Stimulated activated CD8-positive, alpha-beta memory T cell treated with anti-CD3 and anti-CD28 coated beads, Interleukin-7, amount 100 ng/mL, for 1 hour (primary cell): Measurements from ENCODE around the gene WBP1.
"Not testable (repeated sequence)": the region's sequence is repeated elsewhere in the genome, so short reads cannot be mapped to it uniquely, and the experiment has no call there.

Experiments
- DNase-seq, 2 donors: peaks; one replicate each; pipeline ENCODE4 v3.0.0-alpha.2; 2020; ENCODE audit warnings: low read depth in 2 of 2

WBP1 gene

DNA sequence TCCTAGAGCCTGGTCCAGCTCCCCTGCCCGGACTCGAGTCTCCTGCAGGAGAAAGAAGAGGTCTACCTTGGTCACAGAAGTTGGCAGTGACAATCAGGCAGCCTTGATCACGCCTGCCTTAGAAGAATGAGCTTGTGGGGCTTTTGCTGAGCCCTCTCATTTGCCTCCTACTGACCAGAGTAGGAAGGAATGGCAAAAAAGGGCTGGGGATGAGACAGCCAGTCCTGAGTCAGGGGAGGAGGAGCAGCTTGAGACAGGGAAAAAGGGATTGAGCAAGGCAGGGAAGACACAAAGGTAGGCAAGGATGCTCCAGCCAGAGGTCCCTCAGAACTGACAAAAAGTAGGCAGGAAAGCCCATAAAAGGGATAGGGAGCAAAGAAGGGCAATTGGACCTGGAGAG, 30.7 kb upstream of the WBP1 start:
- no peak for DNase-seq

DNA sequence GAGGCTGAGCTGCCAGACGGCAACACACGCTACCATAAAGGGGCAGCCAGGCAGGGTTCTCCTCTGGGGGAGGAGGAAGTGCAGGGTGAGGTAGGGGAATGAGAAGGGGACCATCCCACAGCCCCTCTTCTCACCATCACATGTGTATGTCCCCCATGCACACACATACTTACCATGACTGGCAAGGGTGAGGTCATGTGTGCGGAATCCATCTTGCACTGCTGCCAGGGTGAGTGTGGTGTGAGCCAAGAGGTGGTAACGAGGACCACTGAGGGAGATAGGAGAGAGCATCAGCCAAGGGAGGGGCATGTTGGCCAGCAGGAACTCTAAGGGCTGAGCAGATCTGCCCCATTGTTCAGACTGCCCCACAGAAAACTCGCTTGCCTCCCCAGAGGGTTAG, 29.6 kb upstream of the WBP1 start:
- DNase-seq: no peak

DNA sequence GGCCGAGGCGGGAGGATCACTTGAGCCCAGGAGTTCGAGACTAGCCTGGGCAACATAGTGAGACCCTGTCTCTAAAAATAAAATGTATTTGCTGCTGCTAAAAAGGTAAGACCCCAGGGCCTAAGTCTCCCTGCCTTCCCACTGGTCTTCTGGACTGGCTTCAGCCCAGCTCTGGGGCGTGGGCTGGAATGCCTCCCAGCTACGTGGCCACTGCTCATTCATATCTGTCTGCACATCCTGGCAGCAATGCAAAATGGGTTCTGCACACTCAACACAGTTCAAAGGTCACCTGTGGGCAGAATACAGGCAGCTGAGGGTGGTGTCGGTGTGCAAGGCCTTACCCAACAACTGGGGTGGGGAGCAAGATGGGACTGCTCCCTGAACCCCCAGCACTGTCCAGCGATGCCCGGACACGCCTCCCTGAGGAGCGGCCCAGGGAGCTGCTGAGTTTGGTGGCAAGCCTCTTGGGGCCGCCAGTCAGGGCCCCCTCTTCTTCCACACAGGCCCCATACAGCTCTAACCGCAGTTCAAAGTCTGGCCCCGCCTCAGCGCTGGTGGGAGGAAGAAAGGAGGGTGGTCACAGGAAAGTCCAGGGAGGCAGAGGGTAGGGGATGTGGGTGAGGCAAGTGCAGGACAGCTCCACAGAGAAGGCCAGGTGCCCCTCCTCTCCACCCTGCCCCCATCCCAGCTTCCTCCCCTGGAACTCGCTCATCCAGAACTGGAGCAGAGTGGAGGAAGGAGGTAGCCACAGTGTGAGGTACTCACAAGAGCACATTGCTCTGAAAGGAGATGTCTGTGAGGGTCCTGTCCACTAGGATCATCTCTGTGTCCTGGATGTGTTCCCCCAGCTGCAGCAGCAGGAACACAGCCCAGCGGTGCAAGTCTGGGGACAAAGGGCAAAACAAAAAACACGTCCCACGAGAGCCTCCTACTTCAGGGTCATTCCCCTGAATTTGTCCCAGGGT, 28.5 kb upstream of the WBP1 start:
- no peak for DNase-seq

DNA sequence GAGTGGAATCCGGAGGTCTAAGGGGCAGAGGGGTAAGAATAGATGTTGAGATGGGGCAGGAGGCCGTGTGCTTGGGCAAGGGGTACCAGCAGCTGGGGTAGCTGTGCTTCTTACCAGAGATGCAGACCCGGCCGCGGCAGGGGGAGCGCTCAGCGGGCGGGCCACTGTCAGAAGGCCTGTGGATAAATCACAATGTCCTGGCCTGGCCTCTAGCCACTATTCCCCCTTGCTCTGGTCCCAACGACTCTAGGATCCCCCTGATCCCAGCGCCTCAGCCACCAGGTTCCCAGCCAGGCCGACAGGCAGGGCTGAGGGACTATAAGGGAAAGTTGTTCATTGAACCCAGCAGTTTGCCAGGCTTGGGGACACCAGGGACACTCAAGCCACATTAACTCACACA, 27.7 kb upstream of the WBP1 start:
- DNase-seq: no peak

DNA sequence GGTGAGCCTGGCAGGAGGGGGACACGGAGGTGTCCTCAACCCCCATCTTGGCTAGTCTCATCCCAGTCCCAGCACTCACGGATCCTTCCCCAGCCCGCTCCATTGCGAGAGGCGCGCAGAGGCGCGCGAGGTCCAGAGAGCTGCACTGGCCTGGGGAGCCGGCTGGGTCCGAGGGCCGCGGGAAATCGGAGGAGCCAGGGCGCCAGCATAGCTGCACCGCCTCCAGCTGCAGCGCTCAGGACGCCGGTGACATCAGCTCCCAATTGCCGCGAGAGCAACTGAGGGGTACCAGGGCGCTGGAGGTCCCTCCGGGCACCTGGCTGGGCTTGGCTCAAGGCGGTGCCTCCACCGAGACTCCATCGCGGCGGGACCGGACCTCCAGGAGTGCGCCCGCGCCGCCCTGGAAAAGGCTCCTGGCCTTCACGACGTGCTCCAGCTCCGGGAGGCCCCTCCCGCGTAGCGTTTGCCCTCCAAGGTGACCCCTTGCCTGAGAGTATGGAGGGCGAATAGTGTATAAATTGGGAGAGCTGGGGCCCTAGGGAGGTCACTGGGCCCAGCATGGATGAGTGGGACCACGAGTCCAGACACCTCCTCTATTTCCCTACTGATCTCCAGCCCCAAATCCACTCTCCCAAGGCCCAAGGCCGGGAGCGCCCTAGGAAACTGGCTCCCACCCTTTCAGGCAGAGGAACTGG, 22.0 kb upstream of the WBP1 start:
- DNase-seq: no peak

DNA sequence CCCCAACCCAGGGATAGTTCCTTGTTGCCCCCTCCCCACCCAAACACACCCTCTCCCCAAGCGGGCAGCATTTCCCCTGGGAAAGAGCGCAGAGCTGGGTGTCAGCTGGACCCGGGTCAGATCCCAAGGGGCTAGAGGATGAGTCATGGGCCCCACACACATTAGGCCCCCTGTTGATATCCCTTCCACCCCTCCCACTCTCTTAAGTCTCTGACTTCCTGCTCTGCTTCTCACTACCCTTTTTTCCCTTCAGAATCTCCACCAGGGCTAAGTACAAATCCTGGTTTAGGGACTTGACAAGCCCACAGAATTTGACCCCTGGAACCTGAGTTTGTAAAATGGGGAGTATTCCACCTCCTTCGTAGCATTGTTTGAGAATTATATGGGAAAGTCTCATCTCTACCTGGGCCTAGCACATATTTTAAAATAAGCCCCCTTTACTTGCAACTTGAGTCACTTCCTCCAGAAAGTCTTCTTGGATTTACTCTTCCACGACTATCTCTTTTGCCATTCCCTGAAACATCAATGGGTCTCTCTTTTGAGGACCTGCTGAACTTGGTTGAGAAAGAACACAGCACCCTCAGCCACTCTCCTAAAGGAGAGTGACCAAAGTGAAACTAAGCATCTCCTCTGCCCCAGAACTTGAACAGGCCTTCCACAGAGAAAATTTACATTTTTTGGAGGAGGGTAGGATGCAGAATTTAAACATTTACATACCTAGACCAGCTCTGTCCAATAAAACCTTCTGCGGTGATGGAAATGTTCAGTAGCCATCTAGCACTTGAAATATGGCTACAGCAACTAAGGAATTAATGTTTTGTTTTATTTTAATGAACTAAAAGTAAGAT, 21.2 kb upstream of the WBP1 start:
- no peak for DNase-seq

DNA sequence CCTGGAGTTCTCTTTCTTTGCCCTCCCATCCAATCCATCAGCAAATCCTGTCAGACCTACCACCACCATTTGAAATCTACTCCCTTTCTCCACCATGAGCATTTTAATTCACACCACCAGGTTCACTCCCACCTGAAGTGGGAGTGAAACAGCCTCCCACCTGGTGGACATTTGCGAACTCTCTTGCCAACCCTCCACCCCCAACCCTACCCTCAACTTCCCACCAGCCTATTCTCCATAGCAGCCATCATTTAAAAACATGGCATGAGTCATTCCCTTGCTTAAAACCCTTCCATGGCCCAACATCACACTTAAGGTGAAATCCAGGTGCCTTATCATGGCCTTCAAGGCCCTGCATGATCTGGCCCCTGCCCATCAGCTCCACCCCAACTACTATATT, 20.0 kb upstream of the WBP1 start:
- no peak for DNase-seq

DNA sequence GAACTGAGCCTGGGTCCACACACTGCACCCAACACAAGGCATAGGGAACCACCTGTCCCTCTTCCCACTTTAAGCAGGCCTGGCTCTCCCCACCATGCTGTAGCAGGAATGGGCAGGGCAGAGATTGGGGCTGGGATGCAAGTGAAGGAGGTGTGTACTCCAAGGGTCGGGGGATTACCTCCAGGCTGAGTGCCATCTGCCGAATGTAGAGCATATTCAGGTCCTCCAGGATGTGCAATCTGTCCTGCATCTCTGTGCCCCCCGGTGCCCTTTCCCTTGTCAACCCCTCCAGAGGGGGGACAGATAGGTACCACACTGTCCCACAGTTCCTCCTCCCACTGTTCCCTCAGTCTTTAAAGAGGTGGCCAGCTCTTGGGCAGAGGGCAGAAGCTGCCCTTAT, 18.9 kb upstream of the WBP1 start:
- DNase-seq: no peak

DNA sequence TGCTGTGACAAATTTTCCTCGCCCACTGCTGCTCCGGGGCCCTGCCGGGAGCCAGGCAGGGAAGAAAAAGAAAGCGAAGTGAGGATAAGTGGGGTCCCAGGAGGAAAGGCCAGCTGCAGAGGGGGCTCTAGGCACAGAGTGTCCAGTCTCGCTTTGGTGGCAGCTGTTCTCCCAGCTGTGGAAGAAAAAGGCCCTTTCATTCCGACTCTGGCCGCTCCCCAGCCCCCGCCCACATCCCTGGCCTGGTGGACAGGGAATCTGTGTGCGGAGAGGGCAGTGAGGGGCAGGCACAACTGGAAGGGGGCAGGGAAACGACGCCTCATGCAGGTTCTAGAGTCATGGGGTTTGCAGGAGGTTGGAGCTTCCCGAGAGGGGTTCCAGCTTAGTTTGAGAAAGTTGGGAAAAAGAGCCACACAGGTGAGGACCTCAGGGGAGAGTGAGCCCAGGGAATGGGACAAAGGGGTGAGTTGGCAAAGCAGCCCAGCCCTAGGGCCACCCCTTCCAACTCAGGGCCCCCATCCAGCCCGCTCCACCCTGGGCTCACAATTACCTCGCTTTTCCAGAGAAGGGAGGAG, 18.3 kb upstream of the WBP1 start:
- DNase-seq: no peak

DNA sequence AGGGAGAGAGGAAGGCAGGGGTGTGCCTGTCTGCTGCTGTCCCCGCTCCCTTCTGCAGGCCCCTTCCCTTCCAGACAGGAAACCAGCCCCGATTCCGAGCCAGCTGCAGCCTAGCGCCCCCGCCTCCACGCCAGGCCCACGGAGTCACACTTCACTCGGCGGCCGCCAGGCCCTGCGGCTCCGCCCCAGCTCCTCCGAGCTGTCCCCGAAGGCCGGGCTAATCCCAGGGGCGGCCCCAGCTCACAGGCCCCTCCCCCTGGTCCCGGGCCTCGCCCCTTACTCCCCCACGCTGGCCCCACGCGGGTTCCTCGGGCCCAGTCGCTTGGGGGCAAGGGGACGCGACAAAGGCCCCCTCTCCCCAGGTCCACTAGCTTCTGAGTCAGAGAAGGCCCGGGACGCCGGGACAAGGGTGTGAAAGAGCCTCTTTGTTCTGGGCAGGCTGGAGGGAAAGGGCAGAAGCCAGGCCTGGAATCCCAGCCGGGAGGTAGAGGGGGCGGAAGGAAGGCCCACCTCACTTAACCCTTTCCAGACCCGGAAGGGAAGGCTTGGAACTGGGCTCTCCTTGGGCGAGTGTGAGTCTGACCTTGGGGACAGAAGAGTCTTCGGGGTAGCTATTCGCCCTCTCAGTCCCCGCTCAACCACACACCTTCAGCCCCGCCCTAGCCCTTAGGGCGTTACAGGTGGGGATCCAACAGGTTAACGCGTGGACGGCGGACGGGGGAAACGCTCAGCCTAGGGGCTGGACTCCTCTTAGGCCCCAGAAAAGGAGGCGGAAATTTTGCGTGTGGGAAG, 17.7 kb upstream of the WBP1 start:
- peak in 1 of 2 donors; percentile 19 for DNase-seq

DNA sequence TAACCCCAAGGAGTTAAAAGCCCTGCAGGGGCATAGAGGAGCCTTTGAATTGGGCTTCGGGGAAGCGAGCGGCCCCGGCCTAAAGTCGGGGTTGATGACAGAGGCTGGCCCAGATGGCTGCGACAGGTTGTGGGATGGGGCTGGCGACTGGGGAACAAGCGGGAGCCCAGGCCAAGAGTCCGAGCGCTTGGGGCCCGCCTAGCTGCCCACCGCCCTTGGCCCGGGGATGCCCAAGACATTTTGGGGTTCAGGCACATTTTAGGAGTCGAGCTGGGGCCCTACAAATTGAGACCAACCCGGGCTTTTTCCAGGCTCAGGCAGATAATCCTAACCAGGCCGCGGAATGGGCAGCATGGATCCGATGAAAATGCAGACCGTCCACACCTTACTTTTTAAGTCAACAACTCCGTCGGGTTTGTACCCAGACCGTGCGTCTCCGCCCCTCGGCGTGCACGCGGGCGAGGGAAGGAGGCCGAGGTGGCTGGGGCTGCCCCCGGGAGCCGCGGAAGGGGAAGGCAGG, 17.0 kb upstream of the WBP1 start:
- DNase-seq: no peak

DNA sequence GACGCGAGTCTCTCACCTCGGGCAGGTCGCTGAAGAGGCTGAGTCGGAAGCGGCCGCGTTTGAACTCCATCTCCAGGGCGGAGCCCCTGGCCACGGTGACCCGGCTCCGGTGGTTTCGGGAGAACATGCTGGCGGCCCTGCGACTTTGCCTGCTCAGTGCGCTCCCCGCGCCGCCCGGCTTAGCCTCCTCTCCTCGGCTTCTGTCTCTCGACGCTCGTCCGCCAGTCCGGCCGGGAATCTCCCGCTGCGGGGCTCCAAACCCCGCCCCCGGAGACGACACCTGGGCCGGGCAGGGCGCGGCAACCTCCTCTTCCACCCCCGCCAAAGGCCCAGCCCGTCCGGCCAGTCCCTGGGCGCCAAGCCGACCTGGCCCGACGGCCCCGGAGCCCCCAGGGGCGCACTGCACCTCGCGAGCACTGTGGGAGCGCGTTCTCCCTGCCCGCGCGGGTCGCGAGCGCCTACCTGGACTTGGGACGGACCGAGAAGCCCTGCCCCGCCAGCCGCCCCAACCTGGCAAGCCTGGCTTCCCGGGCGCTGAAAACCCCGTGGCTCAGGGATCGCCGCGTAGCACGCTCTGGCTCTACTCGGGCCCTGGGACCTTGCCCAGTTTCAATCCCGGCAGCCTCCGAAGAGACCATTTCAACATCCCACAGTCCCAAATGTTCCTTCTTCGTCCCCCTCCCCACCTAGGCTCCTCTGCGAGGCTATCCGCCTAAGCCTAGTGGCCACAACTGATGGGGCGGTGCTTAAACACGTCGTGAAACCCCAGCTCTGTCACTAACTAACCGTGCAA, 16.4 kb upstream of the WBP1 start, which contains the start of gene RTKN:
Gene RTKN (minus strand): TSS at position 248 of the 793 bp plus-strand sequence. CDS start 121 bp downstream, at position 127.
- DNase-seq: no peak

DNA sequence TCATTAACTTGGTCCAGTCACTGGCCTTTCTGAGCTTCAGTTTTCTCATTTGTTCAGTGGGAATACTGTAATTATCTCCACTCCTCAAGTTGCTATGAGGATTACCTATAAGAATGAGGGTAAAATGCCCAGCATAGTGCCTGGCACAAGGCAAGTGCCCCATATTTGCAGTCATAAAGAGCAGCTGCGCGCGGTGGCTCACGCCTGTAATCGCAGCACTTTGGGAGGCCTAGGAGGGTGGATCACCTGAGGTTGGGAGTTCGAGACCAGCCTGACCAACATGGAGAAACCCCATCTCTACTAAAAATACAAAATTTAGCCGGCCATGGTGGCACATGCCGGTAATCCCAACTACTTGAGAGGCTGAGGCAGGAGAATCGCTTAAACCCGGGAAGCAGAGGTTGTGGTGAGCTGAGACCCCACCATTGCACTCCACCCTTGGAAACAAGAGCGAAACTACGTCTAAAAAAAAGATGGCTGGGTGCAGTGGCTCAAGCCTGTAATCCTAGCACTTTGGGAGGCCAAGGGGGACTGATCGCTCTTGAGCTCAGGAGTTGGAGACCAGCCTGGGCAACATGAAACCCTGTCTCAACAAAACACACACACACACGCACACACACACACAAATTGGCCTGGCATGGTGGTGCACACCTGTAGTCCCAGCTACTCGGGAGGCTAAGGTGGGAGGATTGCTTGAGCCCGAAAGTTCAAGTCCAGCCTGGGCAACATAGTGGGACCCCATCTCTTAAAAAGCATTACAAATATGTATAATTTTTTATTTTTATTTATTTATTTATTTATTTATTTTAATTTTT, 15.5 kb upstream of the WBP1 start:
- not testable (repeated sequence) for DNase-seq

DNA sequence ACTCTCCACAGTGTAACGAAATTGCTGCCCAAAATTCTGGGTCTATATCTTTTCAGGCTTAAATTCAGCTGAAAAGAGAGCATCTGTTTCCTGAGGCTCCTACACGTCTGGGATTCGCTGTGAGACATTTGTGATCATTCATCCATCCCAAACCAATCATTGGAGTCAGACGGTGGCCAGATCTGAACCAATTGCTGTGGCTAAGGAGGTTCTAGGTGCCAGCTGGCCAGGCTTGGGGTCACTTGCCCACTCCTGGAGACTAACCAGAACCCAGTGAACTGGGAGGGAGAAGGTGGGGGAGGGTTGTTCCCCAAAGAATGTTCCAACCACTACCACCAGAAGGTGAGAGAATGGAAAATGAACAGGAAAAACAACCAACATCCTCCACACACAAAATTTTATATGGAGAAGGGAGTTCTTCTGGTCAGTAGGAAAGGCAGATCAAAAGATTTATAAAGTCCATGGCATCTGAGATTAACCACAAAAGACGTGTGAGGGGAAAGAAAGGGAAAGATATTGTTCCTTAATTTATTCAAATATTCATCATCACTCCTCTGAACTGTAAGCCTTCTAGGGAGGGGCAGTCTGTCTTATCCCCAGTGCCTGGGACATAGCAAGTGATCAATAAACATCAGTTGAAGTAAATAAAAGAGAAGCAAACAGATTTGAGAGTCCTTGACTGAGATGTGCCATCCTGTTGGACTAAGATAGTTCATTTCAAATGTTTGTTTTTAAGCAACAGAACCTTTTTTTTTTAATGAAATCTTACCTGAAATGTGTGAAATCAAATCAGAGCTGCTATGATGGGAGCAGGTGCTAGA, 13.5 kb upstream of the WBP1 start:
- DNase-seq: no peak

DNA sequence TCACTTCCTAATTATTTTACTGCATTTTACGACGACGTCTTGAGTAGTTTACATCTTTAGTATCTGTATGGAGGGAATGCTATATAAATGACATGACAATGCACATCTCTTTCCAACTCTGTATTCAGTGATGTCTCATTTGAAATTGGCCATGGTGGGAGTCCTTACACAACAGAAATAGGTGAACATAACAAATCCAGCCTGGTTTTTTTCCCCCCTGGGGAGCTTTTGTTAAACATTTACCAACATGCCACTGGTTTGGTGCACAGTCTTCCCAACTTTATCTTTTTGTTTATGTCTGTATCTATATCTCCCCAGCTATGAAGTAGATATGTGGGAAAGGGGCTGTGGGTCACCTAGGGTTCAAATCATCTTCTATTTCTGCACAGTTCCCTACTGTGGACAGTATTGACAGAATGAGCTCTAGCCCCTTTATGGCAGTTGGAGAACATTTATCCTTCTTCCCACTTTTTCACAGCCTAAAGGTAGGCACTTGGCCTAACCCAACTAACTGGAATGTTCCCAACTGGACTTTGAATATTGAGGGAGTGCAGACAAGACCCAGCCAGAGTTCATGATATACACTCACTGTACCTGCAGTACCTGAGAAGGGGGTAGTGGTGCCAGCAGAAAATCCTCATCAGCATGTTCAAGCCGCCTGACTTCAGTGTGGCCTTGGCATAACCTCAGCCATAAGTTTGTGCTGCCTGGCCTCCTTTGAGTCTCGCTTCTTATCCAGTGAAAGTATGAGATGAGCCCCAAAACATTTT, 10.8 kb upstream of the WBP1 start:
- DNase-seq: no peak

DNA sequence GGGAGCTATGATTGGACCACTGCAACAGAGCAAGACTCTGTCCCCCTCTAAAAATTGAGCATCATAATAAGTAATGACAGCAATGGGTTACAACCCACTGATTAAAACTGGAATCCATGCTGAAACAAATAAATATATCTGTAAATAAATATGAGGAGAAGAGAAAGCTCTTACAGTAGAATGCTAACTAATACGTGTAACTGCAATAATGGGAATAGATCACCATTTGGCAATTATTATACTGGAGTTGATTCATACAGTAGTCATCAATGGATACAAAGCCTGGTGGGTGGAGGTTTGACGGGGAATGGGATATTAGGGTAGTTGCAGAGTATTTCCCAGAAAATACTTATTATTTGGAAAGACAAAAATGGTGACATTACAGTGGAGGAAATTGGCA, 9.5 kb upstream of the WBP1 start:
- DNase-seq: no peak

DNA sequence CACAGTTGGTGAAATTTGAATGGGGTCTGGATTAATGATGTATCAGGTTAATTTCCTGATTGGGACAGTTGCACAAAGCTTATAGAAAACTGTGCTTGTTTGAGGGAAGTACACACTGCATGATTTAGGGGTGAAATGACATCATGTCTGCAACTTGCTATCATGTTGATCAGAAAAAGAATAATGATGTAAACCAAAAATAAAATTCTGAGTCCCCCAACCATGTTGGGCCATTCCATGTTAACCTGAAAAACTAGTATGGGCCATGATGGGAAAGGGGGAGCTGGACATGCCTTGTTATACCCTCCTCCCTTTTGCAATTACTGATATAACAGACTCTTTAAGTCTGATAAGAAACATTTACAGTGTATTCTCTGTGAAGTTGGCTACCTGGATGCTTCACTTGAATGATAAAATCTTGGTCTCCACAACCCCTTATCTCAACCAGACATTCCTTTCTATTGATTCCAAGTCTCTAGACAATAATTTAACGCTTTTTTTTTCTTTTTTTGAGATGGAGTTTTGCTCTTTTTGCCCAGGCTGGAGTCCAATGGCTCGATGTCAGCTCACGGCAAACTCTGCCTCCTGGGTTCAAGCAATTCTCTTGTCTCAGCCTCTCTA, 7.6 kb upstream of the WBP1 start:
- DNase-seq: no peak
